GM12891 (cell line): ENCODE results near the gene CCDC89.

ENCODE experiments used
- POLR2A ChIP-seq: IDR thresholded peaks from 2 replicates; pipeline ENCODE4 v1.6.1; 2011; ENCODE audit warnings: low read depth, low read length, control low read depth
- POLR2AphosphoS5 ChIP-seq: IDR thresholded peaks from 2 replicates; pipeline ENCODE4 v1.6.1; 2011; ENCODE audit warnings: low read depth, low read length, control low read depth
- SPI1 ChIP-seq: IDR thresholded peaks from 2 replicates; pipeline ENCODE4 v1.6.1; 2011; ENCODE audit warnings: low read depth, low read length, control low read depth

DNA sequence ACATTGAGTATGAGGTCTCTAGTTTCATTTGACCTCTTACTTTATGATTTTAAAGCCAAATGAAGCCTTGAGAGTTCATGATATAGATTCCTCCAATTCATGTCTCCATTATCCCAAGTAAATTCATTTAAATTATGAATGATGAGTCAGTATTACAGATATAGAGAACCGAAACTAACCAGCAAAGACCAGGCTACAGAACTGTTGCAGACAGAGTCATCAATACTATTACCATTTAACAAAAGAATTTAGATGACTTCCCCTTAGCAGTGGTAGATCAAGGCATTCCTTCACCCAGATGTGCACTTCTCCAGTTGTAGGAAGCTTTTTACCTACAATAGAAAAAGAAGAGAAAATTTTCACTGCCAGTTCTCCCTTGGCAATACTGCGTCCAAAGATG is 11.8 kb upstream of the CCDC89 start:
- TF ChIP-seq POLR2AphosphoS5 (no peak), POLR2A (no peak), SPI1 (no peak)
